ENCODE data around the gene CACNA1S.

DNA sequence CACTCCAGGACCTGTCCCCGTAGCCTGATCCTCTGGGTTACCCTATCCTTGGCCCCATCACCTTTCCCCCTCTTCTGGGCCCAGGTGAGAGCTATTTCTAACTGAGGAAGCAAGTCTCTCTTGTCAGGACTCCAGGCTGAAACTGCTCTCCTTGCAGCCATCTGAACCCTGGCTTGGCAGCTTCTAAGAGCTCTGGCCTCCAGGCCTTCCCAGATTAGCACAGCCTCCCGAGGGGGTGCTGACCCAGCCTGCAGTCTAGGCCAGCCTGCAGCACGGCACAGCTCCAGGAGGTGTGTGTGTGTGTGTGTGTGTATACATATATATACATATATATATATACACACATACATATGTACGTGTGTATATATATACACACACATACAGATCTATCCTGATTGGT, 17.4 kb downstream of the CACNA1S start:
- TF ChIP-seq, protein P1, sequence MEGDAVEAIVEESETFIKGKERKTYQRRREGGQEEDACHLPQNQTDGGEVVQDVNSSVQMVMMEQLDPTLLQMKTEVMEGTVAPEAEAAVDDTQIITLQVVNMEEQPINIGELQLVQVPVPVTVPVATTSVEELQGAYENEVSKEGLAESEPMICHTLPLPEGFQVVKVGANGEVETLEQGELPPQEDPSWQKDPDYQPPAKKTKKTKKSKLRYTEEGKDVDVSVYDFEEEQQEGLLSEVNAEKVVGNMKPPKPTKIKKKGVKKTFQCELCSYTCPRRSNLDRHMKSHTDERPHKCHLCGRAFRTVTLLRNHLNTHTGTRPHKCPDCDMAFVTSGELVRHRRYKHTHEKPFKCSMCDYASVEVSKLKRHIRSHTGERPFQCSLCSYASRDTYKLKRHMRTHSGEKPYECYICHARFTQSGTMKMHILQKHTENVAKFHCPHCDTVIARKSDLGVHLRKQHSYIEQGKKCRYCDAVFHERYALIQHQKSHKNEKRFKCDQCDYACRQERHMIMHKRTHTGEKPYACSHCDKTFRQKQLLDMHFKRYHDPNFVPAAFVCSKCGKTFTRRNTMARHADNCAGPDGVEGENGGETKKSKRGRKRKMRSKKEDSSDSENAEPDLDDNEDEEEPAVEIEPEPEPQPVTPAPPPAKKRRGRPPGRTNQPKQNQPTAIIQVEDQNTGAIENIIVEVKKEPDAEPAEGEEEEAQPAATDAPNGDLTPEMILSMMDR (IDR thresholded peaks at IDR 0.05): no peak
- no peak for TF ChIP-seq EZH2 (IDR thresholded peaks at IDR 0.05; ENCODE audit: borderline replicate concordance, insufficient read depth, low read depth, low read length, poor library complexity, severe bottlenecking)

Measured in B cell (primary cell).